ENCODE measurements around the gene PLB1.

Gene PLB1, protein sequence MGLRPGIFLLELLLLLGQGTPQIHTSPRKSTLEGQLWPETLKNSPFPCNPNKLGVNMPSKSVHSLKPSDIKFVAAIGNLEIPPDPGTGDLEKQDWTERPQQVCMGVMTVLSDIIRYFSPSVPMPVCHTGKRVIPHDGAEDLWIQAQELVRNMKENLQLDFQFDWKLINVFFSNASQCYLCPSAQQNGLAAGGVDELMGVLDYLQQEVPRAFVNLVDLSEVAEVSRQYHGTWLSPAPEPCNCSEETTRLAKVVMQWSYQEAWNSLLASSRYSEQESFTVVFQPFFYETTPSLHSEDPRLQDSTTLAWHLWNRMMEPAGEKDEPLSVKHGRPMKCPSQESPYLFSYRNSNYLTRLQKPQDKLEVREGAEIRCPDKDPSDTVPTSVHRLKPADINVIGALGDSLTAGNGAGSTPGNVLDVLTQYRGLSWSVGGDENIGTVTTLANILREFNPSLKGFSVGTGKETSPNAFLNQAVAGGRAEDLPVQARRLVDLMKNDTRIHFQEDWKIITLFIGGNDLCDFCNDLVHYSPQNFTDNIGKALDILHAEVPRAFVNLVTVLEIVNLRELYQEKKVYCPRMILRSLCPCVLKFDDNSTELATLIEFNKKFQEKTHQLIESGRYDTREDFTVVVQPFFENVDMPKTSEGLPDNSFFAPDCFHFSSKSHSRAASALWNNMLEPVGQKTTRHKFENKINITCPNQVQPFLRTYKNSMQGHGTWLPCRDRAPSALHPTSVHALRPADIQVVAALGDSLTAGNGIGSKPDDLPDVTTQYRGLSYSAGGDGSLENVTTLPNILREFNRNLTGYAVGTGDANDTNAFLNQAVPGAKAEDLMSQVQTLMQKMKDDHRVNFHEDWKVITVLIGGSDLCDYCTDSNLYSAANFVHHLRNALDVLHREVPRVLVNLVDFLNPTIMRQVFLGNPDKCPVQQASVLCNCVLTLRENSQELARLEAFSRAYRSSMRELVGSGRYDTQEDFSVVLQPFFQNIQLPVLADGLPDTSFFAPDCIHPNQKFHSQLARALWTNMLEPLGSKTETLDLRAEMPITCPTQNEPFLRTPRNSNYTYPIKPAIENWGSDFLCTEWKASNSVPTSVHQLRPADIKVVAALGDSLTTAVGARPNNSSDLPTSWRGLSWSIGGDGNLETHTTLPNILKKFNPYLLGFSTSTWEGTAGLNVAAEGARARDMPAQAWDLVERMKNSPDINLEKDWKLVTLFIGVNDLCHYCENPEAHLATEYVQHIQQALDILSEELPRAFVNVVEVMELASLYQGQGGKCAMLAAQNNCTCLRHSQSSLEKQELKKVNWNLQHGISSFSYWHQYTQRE (N-terminal part only)

GRCh38 chr2:28495551-28496250 is at the start of gene PLB1:
Gene PLB1 (plus strand): TSS chr2:28496060. CDS start chr2:28496115, 55 bp downstream.
- DNase-seq, result no peak

- no peak for DNase-seq
These were observed 49.3 kb upstream of the PLB1 start for GRCh38 chr2:28446531-28446930.

DNA sequence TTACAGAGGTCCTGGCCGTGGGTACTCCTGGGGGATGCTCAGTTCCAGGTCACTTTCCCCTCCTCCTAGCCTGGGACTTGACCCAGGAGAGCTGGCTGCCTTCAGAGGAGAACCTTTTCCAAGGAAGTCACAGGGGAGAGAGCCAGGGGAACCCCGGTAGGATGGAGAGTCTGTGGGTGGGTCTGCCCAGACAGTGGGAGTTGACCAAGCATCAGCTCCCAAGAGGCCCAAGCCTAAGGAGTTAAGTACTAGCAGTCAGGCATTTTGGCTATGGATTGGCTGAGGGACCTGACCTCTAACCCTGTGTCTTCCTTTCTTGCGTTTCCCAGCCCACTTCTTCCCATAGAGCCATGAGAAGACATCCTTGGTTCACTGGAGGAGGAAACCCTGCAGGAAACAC is 48.8 kb upstream of the PLB1 start:
- no peak for DNase-seq

- no peak for DNase-seq
These were observed 47.7 kb upstream of the PLB1 start for GRCh38 chr2:28447943-28448792.

GRCh38 chr2:28448793-28449100 is 47.1 kb upstream of the PLB1 start:
- no peak for DNase-seq

DNA sequence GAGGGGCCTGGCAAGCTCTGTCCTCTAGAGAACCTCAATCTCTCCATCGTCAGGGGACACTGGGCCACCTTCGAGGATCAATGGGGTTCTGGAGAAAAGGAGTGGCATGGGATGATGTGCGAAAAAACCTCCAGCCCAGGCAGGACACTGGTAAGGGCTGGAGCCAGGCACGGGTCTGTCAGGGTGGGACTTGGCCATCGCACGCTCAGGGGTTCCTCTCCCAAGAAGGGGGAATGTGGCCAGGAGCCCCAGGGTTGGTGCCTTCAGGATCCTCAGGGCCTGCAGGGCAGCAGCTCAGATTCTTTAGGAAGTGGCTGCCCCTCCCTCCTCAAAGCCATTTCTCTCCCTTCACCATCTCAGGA is 46.8 kb upstream of the PLB1 start:
- no peak for DNase-seq

DNA sequence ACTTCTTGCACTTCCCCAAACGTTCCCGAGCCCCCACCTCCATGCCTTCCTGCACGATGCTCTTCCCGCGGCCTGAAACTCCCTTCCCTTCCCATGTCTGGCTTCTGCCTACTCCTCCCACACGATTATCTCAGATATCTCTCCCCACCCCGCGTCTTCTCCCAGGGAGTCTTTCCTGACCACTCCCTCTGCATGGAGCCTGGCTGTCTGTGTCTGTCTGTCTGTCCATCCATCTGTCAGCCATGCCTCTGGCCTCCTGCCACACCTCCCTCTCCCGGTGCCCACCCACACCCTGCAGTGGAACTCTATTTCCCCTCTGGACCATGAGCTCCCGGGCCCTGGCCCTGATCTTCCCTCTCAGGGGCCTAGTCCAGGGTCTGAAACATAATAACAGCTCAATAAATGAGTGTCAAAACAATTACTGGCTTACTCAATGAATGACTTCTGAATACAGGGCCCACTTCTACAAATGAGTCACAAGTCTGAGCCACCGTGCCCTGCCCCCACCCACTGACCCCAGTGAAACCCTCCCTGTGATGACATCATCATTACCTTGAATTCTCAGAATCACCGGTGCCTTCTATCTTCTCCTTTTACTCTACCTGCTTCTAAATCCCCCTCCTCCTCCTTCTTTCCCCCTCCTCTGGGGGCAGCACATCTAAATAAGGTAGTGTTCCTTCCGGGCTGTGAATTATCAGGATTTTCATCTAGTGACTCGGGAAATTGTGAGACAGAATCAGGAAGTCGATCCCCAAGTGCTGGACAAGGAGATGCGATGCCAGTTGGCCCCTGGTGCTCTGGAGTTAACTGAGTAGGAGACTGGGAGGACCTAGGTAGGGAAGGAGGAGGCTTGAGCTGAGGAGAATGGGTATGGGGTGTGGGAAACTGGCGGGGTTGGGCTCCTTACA is 46.1 kb upstream of the PLB1 start:
- peak; percentile 14 for DNase-seq

DNA sequence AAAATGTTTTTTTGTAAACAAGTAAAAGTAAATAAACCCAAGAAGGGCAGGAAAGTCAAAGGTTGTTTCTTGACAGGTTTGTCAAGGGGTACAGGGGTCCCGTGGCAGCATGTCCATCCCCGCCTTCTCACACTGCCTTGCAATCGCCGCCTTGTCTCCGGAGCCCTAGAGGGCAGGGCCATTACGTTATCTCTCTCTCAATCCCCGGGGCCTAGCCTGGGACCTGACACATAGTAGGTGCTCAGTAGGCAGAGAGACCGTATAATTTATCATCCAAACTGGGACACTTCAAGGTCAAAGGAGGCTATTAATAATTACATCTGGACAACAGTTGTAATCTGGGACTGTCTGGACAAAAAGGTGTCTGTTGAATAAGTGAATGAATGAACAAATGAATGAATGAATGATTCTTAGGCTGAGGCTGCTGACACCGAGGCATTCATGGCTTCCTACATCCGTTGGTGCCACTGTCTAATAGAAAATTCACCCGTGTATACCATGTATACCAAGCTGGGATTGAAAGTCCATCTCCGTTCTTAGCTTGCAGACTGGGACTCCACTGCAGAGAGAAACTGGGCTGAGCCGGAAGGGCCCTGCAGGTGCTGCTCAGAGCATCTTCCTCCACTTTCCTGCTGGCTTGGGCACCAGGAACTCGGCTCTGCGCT is 44.8 kb upstream of the PLB1 start:
- no peak for DNase-seq

GRCh38 chr2:28451793-28452533 is 43.9 kb upstream of the PLB1 start:
- no peak for DNase-seq

DNA sequence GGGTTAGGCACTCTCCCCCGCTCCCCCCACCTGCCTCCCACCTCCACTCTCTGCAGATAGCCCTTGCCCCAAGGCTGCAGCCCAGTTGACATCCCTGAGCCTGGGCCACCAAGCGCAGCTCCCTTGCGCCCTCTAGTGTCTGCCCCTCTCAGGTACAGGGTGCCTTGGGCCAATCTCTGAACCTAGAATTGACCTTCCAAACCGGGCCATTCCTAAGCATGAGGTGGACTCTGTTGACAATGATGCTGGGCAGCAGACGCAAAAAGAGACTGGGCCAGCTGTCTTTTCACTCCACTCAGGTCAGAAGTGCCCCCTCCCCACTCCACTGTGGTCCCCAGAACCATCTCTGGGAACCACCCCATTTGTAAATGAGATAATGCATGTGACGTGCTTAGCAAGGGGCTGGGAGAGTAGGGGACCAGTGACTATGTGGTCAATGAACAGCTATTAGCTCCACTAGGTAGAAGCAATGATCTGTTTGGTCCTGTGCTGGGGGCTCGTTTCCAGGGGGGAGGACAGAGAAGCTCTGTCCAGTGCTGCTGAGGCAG is 43.3 kb upstream of the PLB1 start:
- peak; percentile 55 for DNase-seq

- DNase-seq, result no peak
These were observed 42.5 kb upstream of the PLB1 start for GRCh38 chr2:28453396-28453795.

GRCh38 chr2:28454016-28454930 is 41.6 kb upstream of the PLB1 start:
- DNase-seq, result no peak

DNA sequence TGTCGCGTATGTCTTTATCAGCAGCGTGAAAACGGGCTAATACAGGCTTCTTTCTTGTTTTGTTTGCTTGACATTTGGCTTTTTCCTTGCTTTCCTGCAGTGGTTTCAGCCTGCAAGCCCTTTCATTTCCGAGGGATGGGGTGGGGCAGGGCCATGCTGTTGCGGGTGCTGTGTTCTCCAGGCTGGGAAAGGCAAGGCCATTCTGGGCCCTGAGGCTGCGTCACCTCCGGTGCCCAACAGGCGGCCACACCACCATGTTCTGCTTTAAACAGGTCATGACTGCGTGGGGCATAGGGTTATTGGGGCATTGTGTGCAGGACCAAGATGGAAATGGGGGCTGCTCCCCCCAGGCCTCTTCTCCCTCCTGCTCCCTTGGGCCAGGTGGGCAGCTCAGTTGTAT is 38.6 kb upstream of the PLB1 start:
- DNase-seq, result no peak

- DNase-seq, result no peak
These were observed 34.8 kb upstream of the PLB1 start for GRCh38 chr2:28461056-28461455.

DNA sequence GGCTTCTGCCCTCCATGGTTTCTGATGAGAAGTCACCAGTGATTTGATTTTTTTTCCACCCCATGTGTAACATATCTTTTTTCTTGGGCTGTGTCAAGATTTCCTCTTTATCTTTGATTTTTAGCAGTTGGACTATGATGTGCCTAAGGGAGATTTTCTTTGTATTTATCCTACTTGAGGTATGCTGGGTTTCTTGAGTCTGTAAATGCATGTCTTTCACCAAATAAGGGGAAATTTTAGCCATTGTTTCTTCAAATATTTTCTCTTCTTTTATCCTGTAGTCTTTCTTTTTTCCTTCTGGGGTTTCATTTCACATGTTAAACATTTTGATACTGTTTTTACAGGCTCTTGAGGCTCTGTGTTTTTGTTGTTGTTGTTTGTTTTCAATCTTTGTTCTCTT is 33.7 kb upstream of the PLB1 start:
- DNase-seq, result no peak

DNA sequence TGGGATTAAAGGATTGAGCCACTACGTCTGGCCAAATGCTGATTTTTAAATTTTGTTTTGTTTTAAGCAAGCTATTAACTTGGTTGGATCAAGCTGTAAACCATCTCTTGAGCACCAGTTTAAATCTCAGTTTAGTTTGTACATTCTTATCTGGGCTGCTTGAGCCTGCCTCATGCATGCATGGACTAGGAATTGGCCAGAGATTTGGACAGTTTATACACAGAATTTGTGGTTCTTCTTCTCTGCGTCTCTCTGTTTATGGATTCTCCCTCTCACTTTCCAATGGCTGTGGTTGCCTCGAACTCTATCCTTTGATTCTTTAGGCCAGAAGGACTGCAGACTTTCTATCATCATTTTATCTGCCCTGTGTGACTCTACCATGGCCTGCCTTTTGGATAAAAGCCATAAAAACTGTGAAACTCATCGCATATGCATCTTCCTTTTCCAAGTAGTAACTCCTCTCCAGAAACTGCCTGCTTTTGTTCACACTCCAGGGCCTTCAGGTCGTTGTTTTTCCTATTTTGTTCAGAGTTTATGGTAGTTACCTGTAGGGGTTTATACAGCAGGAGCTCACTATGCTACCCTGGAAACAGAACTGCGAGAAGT is 32.5 kb upstream of the PLB1 start:
- no peak for DNase-seq

- no peak for DNase-seq
These were observed 32.0 kb upstream of the PLB1 start for GRCh38 chr2:28463893-28464292.

Data from activated effector memory CD4-positive, alpha-beta T cell treated with Interleukin-2 at 50 U/mL for 16 hours (primary cell).